GM12873 (cell line): Measurements from ENCODE around the gene NOS1AP.

ENCODE experiments used
- TF ChIP-seq, protein P1 (sequence below): IDR thresholded peaks from 2 replicates; pipeline ENCODE4 v1.5.1; 2012; ENCODE audit warnings: low read depth, mild to moderate bottlenecking, moderate library complexity, low read length, control low read depth; ENCODE audit not compliant: insufficient read depth; ENCODE audit errors: missing control alignments

Gene NOS1AP

DNA sequence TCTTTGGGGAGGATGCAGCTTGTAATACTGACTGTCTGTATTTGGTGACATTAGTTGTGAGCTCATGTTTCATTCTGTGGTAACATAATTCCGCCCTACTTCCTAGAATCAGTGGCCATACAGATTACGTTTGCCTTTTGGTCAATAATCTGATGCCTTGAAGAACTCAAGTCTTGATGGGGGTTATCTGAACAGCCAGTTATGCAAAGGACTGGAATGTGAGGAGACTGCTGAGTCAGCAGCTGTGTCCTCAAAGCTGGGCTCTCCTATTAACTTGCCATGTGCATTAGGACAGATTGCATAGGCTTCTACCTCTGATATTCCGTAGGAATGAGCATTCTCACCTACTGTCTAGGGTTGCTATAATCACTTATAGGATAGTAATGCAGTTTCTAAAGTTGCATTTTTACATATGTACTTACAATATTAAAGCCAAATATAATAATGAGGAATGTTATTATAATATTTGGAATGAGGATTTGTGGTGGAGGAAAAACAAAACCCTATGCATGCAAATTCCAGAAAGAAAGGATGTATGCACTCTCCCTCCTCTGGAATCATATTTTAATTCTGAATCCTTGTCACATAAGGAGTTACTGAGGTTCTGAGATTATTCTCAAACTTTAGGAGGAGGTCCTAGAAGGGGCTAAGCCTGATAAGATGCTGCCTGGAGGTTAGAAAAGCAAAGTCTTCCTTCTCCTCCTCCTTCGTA is 116.0 kb downstream of the NOS1AP start:
- TF ChIP-seq, protein P1, sequence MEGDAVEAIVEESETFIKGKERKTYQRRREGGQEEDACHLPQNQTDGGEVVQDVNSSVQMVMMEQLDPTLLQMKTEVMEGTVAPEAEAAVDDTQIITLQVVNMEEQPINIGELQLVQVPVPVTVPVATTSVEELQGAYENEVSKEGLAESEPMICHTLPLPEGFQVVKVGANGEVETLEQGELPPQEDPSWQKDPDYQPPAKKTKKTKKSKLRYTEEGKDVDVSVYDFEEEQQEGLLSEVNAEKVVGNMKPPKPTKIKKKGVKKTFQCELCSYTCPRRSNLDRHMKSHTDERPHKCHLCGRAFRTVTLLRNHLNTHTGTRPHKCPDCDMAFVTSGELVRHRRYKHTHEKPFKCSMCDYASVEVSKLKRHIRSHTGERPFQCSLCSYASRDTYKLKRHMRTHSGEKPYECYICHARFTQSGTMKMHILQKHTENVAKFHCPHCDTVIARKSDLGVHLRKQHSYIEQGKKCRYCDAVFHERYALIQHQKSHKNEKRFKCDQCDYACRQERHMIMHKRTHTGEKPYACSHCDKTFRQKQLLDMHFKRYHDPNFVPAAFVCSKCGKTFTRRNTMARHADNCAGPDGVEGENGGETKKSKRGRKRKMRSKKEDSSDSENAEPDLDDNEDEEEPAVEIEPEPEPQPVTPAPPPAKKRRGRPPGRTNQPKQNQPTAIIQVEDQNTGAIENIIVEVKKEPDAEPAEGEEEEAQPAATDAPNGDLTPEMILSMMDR: no peak

GRCh38 chr1:162186026-162186374 is 116.5 kb downstream of the NOS1AP start:
- TF ChIP-seq, protein P1: no peak

DNA sequence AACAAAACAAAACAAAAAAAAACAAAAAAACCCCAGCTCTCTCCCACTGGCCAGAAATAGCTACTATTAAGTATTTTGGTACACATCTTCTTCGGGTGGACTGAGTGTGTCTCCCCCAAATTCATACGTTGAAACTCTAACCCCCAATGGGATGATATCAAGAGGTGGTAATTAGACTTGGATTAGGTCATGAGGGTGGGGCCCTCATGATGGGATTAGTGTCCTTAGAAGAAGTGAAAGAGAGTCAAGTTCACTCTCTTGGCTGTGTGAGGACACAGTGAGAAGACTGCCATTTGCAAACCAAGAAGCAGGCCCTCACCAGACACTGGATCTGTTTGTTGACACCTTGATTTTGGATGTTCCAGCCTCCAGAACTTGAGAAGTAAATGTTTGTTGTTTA is 116.9 kb downstream of the NOS1AP start:
- TF ChIP-seq, protein P1: no peak

- TF ChIP-seq, protein P1: no peak
Measured at GRCh38 chr1:162187687-162188276, 118.3 kb downstream of the NOS1AP start.

- TF ChIP-seq, protein P1: no peak
Measured at GRCh38 chr1:162189345-162189744, 119.9 kb downstream of the NOS1AP start.

DNA sequence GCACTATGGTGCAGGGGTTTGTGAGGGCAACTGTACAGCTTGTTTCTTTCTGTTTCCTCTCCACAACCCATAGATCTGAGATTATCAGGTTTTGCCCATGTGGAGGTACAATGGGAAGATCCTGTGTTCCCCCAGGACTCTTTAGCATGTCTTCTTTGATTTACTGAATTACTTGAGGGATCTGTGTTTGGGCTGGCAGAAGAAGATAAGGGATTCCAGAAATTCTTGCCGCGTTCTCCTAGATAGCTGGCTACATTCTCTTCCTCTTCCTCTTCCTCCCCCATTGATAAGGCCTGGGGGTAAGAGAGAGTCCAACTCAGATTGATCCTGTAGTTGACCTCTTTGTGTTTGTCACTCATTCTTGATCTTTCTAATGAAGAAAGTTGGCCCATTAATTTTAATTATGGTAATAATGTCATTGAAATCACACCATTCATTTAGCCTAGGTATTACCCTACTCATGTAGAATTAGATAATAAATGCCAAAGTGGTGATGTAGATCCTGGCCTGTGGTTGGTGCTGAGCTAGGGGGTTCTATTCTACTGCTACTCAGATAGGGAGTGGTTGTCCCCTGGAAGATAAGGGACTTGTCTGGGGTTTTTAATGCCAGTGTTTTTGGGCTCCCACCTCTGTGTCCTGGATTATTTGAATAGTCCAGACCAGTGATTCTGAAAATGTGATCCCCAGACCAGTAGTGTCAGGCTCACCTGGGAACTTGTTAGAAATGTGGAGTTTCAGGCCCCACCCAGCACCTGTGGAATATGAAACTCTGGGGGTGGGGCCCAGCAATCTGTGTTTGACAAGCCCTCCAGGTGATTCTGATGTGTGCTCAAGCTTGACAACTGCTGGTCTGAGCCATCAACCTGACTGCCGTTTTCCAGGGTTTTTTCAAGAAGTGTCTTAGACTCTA is 122.2 kb downstream of the NOS1AP start:
- TF ChIP-seq, protein P1: no peak

GRCh38 chr1:162192306-162192678 is 122.8 kb downstream of the NOS1AP start:
- TF ChIP-seq, protein P1: no peak
